ENCODE measurements around the gene SATB2.

The SATB2 gene

GRCh38 chr2:199434555-199434954 lies 23.2 kb downstream of the SATB2 start:
- no peaks in the 10 kb centered on the region for H3K27me3 ChIP-seq (ENCODE audit: insufficient read depth, low read length)
- peak overlapping the region; percentile 97 for H3K27ac ChIP-seq (ENCODE audit: low read depth, low read length, poor library complexity, severe bottlenecking)
- H3K9ac ChIP-seq (ENCODE audit: low read length): peak overlapping the region; percentile 86
- H3K9me3 ChIP-seq (ENCODE audit: low read length): no peaks in the 10 kb centered on the region
- H4K20me1 ChIP-seq (ENCODE audit: insufficient read depth, low read length): no peaks in the 10 kb centered on the region
- peaks cover 78% of the 10 kb centered on the region for H3K4me1 ChIP-seq (ENCODE audit: insufficient read depth, low read length, severe bottlenecking)
- TF ChIP-seq EZH2 (IDR thresholded peaks at IDR 0.05; ENCODE audit: borderline replicate concordance, low read length): no peak
- TF ChIP-seq, protein P1, sequence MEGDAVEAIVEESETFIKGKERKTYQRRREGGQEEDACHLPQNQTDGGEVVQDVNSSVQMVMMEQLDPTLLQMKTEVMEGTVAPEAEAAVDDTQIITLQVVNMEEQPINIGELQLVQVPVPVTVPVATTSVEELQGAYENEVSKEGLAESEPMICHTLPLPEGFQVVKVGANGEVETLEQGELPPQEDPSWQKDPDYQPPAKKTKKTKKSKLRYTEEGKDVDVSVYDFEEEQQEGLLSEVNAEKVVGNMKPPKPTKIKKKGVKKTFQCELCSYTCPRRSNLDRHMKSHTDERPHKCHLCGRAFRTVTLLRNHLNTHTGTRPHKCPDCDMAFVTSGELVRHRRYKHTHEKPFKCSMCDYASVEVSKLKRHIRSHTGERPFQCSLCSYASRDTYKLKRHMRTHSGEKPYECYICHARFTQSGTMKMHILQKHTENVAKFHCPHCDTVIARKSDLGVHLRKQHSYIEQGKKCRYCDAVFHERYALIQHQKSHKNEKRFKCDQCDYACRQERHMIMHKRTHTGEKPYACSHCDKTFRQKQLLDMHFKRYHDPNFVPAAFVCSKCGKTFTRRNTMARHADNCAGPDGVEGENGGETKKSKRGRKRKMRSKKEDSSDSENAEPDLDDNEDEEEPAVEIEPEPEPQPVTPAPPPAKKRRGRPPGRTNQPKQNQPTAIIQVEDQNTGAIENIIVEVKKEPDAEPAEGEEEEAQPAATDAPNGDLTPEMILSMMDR (IDR thresholded peaks at IDR 0.05; ENCODE audit: low read length): no peak
- H2AFZ ChIP-seq (ENCODE audit: low read length): peak overlapping the region; percentile 64; the same call in 1 of the 2 replicates
- H3K4me3 ChIP-seq (ENCODE audit: low read depth, low read length, poor library complexity, severe bottlenecking): no peak overlapping the region
- H3F3A ChIP-seq (ENCODE audit: insufficient read depth, low read length): no peaks in the 10 kb centered on the region
- H3K79me2 ChIP-seq (ENCODE audit: insufficient read depth, low read length): peaks cover 35% of the 10 kb centered on the region
- no peaks in the 10 kb centered on the region for H3K9me2 ChIP-seq (ENCODE audit: low read depth, low read length)
- peak overlapping the region; percentile 66; the same call in 1 of the 2 replicates for H3K4me2 ChIP-seq (ENCODE audit: low read length)
- H3K36me3 ChIP-seq (ENCODE audit: insufficient read depth, low read length): peaks cover 29% of the 10 kb centered on the region; the same call in 1 of the 2 replicates

DNA sequence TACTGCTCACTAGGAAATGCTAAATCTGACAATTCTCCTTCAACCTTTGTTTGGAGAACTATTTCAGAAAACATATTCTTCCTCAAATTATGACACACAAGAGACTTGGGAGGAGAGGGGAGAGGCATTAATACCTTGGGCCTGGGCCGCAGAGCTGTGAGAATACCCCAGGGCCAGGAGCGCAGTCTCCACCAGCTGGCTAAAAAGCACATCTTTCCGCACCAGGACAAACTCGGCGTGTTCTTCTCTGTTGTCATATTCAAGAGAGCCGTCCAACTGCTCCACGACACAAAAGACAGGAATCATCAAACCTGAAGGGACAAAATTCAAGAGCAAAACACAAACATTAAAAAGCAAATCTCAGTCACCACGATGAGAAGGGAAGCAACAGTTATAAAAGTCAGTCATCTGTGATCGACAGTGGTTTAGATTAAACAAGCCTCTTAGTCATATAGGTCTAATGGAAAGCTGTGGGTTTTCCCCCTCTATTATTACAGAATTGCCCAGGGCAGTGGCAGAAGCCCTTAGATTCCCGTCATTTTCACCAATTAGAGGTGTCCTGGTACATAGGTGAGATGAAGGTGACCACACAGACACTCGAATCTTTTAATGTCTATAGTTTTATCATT lies 24.4 kb downstream of the SATB2 start:
- H3K27me3 ChIP-seq (ENCODE audit: insufficient read depth, low read length): no peaks in the 10 kb centered on the region
- H3K4me2 ChIP-seq (ENCODE audit: low read length): peak overlapping the region; percentile 66
- TF ChIP-seq EZH2 (IDR thresholded peaks at IDR 0.05; ENCODE audit: borderline replicate concordance, low read length): no peak
- TF ChIP-seq, protein P1 (IDR thresholded peaks at IDR 0.05; ENCODE audit: low read length): peak; percentile 24; the same call in 1 of the 2 replicates
- H3F3A ChIP-seq (ENCODE audit: insufficient read depth, low read length): no peaks in the 10 kb centered on the region
- H3K9me2 ChIP-seq (ENCODE audit: low read depth, low read length): no peaks in the 10 kb centered on the region
- H3K4me1 ChIP-seq (ENCODE audit: insufficient read depth, low read length, severe bottlenecking): peaks cover 78% of the 10 kb centered on the region
- peaks cover 46% of the 10 kb centered on the region for H3K79me2 ChIP-seq (ENCODE audit: insufficient read depth, low read length)
- H4K20me1 ChIP-seq (ENCODE audit: insufficient read depth, low read length): no peaks in the 10 kb centered on the region
- H2AFZ ChIP-seq (ENCODE audit: low read length): no peak overlapping the region
- H3K9ac ChIP-seq (ENCODE audit: low read length): peak overlapping the region; percentile 86
- H3K4me3 ChIP-seq (ENCODE audit: low read depth, low read length, poor library complexity, severe bottlenecking): peak overlapping the region; percentile 76
- peaks cover 34% of the 10 kb centered on the region; the same call in 1 of the 2 replicates for H3K36me3 ChIP-seq (ENCODE audit: insufficient read depth, low read length)
- H3K27ac ChIP-seq (ENCODE audit: low read depth, low read length, poor library complexity, severe bottlenecking): peak overlapping the region; percentile 97
- H3K9me3 ChIP-seq (ENCODE audit: low read length): no peaks in the 10 kb centered on the region

- no peaks in the 10 kb centered on the region for H3K9me2 ChIP-seq (ENCODE audit: low read depth, low read length)
- no peaks in the 10 kb centered on the region for H4K20me1 ChIP-seq (ENCODE audit: insufficient read depth, low read length)
- peak overlapping the region; percentile 76 for H3K4me3 ChIP-seq (ENCODE audit: low read depth, low read length, poor library complexity, severe bottlenecking)
- no peaks in the 10 kb centered on the region for H3F3A ChIP-seq (ENCODE audit: insufficient read depth, low read length)
- H3K4me2 ChIP-seq (ENCODE audit: low read length): peak overlapping the region; percentile 66
- H3K36me3 ChIP-seq (ENCODE audit: insufficient read depth, low read length): peaks cover 43% of the 10 kb centered on the region
- H3K27me3 ChIP-seq (ENCODE audit: insufficient read depth, low read length): no peaks in the 10 kb centered on the region
- TF ChIP-seq EZH2 (IDR thresholded peaks at IDR 0.05; ENCODE audit: borderline replicate concordance, low read length): no peak
- TF ChIP-seq, protein P1 (IDR thresholded peaks at IDR 0.05; ENCODE audit: low read length): no peak
- peak overlapping the region; percentile 86 for H3K9ac ChIP-seq (ENCODE audit: low read length)
- H2AFZ ChIP-seq (ENCODE audit: low read length): no peak overlapping the region
- peak overlapping the region; percentile 97 for H3K27ac ChIP-seq (ENCODE audit: low read depth, low read length, poor library complexity, severe bottlenecking)
- peaks cover 53% of the 10 kb centered on the region for H3K79me2 ChIP-seq (ENCODE audit: insufficient read depth, low read length)
- H3K9me3 ChIP-seq (ENCODE audit: low read length): no peaks in the 10 kb centered on the region
- H3K4me1 ChIP-seq (ENCODE audit: insufficient read depth, low read length, severe bottlenecking): peaks cover 75% of the 10 kb centered on the region
Measured at GRCh38 chr2:199431746-199432213, 26.0 kb downstream of the SATB2 start.

Measured in OCI-LY1 (cell line).